OCI-LY3 (cell line): ENCODE data around the gene NR3C2.

Experiments used
- CTCF ChIP-seq: fragments of 200-600, 300-600 bp; sonication (generic); IDR thresholded peaks from 2 replicates; pipeline ENCODE4 v1.5.1; 2014; ENCODE audit warnings: antibody characterized with exemption, low read length, low read depth
- EZH2phosphoT487 ChIP-seq: fragments of 200-600 bp; shearing (Covaris generic); IDR thresholded peaks from 2 replicates; pipeline ENCODE4 v1.6.1; 2018; ENCODE audit warnings: antibody characterized with exemption, mixed run types, low read depth

- TF ChIP-seq CTCF (no peak), EZH2phosphoT487 (no peak)
Observed at GRCh38 chr4:148286012-148286411, 156.2 kb downstream of the NR3C2 start.
